ENCODE measurements around the gene DUSP8.

GRCh38 chr11:1547467-1548098 is 24.5 kb downstream of the DUSP8 start:
- TF ChIP-seq MBD2 (IDR thresholded peaks at IDR 0.05; ENCODE audit: borderline replicate concordance, low read depth) (no peak), HMGXB4 (CRISPR knock-in tag; IDR thresholded peaks at IDR 0.05) (no peak)
